WTC11 (cell line): ENCODE results near the gene CFAP74. TPM values are rescaled to one million over a fixed set of nuclear protein-coding genes. Genes with fewer than 3 reads are reported as not detected.

Experiments
- AFF4 ChIP-seq: sonication (generic); formaldehyde crosslinking; IDR thresholded peaks from 2 replicates; pipeline ENCODE4 v1.8.1; 2023; ENCODE audit warnings: mild to moderate bottlenecking, missing genetic modification reagents, borderline replicate concordance
- ATF6 ChIP-seq: sonication (generic); formaldehyde crosslinking; IDR thresholded peaks from 2 replicates; pipeline ENCODE4 v1.8.1; 2023; ENCODE audit warnings: mild to moderate bottlenecking, missing genetic modification reagents
- ELF4 ChIP-seq: sonication (generic); formaldehyde crosslinking; IDR thresholded peaks from 2 replicates; pipeline ENCODE4 v1.8.1; 2022; ENCODE audit warnings: low read depth, mild to moderate bottlenecking, moderate library complexity, missing genetic modification reagents
- ERG ChIP-seq: fragments of 250-450 bp; sonication (Bioruptor Pico); IDR thresholded peaks from 2 replicates; pipeline ENCODE4 v1.8.0; 2021; ENCODE audit warnings: mild to moderate bottlenecking
- FOXK1 ChIP-seq: sonication (generic); formaldehyde crosslinking; IDR thresholded peaks from 2 replicates; pipeline ENCODE4 v1.8.0; 2022; ENCODE audit warnings: mild to moderate bottlenecking, moderate library complexity, missing genetic modification reagents
- FOXP1 ChIP-seq: sonication (generic); formaldehyde crosslinking; IDR thresholded peaks from 2 replicates; pipeline ENCODE4 v1.8.0; 2022; ENCODE audit warnings: missing genetic modification reagents, mild to moderate bottlenecking, moderate library complexity, borderline replicate concordance
- GRHL2 ChIP-seq: fragments of 250-450 bp; sonication (Bioruptor Pico); IDR thresholded peaks from 2 replicates; pipeline ENCODE4 v1.8.0; 2022; ENCODE audit warnings: mild to moderate bottlenecking, moderate library complexity; ENCODE audit not compliant: insufficient replicate concordance, severe bottlenecking
- IRF1 ChIP-seq: sonication (generic); formaldehyde crosslinking; IDR thresholded peaks from 2 replicates; pipeline ENCODE4 v1.8.0; 2023; ENCODE audit warnings: missing genetic modification reagents
- IRF2 ChIP-seq: sonication (generic); formaldehyde crosslinking; IDR thresholded peaks from 2 replicates; pipeline ENCODE4 v1.8.0; 2022; ENCODE audit warnings: low read depth, missing genetic modification reagents, borderline replicate concordance
- MAX ChIP-seq: sonication (generic); formaldehyde crosslinking; IDR thresholded peaks from 2 replicates; pipeline ENCODE4 v1.8.0; 2022; ENCODE audit warnings: mild to moderate bottlenecking, missing genetic modification reagents
- PRDM15 ChIP-seq: sonication (generic); formaldehyde crosslinking; IDR thresholded peaks from 2 replicates; pipeline ENCODE4 v1.8.0; 2022; ENCODE audit warnings: missing genetic modification reagents
- PREB ChIP-seq: sonication (generic); formaldehyde crosslinking; IDR thresholded peaks from 2 replicates; pipeline ENCODE4 v1.8.1; 2022; ENCODE audit warnings: mild to moderate bottlenecking, missing genetic modification reagents, moderate library complexity, borderline replicate concordance
- PRRX2 ChIP-seq: fragments of 250-450 bp; sonication (Bioruptor Pico); IDR thresholded peaks from 2 replicates; pipeline ENCODE4 v1.8.0; 2021; ENCODE audit warnings: mild to moderate bottlenecking
- USF2 ChIP-seq: sonication (generic); formaldehyde crosslinking; IDR thresholded peaks from 2 replicates; pipeline ENCODE4 v1.8.1; 2023; ENCODE audit warnings: mild to moderate bottlenecking, missing genetic modification reagents, moderate library complexity
- ZNF532 ChIP-seq: fragments of 250-450 bp; sonication (Bioruptor Pico); IDR thresholded peaks from 2 replicates; pipeline ENCODE4 v1.9.0; 2021; ENCODE audit warnings: mild to moderate bottlenecking, borderline replicate concordance
- ZSCAN18 ChIP-seq: fragments of 250-450 bp; sonication (Bioruptor Pico); IDR thresholded peaks from 2 replicates; pipeline ENCODE4 v2.1.2; 2022; ENCODE audit warnings: mild to moderate bottlenecking, moderate library complexity
- total RNA-seq: library from RNA; stranded (reverse); gene quantifications from 3 replicates; pipeline ENCODE4 v1.2.3, GENCODE V29; 2021

Gene CFAP74
- total RNA-seq, 1 experiment from 2014 or later = 0.35 TPM

- TF ChIP-seq FOXP1 (CRISPR knock-in tag) = peak; percentile 95; the same call in 1 of the 2 replicates
- no peak for TF ChIP-seq IRF2
- peak; percentile 83 for TF ChIP-seq FOXK1 (CRISPR knock-in tag)
- no peak for TF ChIP-seq AFF4
- TF ChIP-seq ATF6 (CRISPR knock-in tag) = no peak
- TF ChIP-seq IRF1 (CRISPR knock-in tag) = 0 out of 2 replicates have a peak, but pooled peaks have one; percentile 45
- TF ChIP-seq PRDM15 (CRISPR knock-in tag) = no peak
- TF ChIP-seq MAX (CRISPR knock-in tag) = no peak; the same call in 1 of the 2 replicates
- no peak for TF ChIP-seq ERG (CRISPR knock-in tag)
- TF ChIP-seq USF2 (CRISPR knock-in tag) = no peak
- TF ChIP-seq GRHL2 = no peak
- TF ChIP-seq ELF4 (CRISPR knock-in tag) = peak; percentile 88; the same call in 1 of the 2 replicates
- 0 out of 2 replicates have a peak, but pooled peaks have one; percentile 25 for TF ChIP-seq PREB
- no peak for TF ChIP-seq ZNF532 (CRISPR knock-in tag)
- no peak for TF ChIP-seq ZSCAN18
- TF ChIP-seq PRRX2 = no peak
Observed at GRCh38 chr1:2019571-2020309, 16.2 kb upstream of the CFAP74 start (continued).
